NOMO-1 treated with dmso at 0.1 percent for 144 hours (cell line): ENCODE measurements around the gene NDUFS6.

Experiments
- DNase-seq: peaks from one replicate; lab custom pipeline; 2025; ENCODE audit not compliant: unreplicated experiment; lab: John Stamatoyannopoulos, UW

Gene NDUFS6

DNA sequence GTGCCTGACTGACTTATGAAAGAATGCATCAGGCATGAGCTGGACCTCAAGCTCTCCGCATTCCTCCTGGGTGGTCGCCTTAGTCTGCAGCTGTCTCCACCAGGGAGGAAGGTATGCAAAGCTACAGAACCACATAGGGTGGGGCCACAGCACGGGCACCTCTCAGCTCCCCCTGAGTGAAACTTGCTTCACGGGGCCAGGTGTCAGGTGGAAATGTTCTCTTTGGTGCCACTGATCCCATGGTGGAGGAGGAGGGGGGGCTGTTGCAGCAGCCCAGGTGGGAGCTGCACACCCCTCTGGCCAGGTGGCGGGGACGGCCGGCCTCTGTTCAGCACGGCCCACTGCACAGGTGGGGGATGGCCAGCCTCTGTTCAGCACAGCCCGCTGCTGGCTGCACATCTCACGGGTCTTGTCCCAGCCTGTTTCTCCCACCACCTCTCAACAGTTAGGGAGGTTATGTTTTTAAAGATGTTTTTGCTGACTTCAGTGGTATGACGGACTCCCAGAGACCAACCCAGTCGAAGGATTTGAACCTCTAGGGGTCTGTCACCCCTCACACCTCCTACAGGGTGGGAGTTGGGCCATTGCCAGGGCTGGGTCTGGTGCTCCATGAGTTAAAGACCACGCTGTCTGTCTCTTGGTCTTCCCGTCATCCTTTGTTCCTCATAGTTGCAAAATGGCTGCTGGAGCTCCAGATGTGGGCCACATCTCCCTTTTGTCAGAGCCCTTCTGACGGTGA, 35.9 kb upstream of the NDUFS6 start:
- no peak for DNase-seq

GRCh38 chr5:1765880-1766235, 35.3 kb upstream of the NDUFS6 start:
- no peak for DNase-seq

GRCh38 chr5:1767524-1768282, 33.5 kb upstream of the NDUFS6 start:
- DNase-seq, result no peak

DNA sequence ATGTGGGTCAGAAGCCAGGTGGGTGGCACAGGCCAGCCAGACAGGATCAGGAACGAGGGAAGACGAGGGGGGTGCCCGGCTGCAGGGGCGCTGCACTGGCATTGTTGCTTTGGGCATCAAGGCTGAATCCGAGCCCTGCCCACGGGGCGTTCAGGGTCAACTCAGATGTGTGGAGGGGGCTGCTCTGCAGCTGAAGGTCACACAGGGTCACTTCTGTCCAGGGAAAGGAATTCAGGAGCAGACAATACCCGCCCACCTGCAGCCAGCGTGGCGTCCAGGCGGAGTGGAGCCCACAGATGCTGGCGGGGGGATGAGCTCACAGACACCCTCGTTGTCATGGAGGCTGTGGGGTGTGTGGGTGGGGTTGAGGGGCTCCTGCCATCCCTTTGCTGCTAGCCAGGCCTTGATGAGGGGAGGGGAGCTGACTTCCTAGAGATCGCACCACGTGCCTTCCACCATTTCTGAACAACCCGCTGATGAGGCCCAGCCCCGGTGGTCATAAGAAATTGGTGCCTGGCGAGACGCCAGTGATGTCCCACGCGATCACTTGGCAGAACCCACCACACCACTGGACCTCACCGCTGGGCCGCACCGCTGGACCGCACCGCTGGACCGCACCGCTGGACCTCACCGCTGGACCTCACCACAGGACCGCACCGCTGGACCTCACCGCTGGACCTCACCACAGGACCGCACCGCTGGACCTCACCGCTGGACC, 32.8 kb upstream of the NDUFS6 start:
- DNase-seq, result no peak

- no peak for DNase-seq
Measured at GRCh38 chr5:1769017-1769640, 32.1 kb upstream of the NDUFS6 start.

DNA sequence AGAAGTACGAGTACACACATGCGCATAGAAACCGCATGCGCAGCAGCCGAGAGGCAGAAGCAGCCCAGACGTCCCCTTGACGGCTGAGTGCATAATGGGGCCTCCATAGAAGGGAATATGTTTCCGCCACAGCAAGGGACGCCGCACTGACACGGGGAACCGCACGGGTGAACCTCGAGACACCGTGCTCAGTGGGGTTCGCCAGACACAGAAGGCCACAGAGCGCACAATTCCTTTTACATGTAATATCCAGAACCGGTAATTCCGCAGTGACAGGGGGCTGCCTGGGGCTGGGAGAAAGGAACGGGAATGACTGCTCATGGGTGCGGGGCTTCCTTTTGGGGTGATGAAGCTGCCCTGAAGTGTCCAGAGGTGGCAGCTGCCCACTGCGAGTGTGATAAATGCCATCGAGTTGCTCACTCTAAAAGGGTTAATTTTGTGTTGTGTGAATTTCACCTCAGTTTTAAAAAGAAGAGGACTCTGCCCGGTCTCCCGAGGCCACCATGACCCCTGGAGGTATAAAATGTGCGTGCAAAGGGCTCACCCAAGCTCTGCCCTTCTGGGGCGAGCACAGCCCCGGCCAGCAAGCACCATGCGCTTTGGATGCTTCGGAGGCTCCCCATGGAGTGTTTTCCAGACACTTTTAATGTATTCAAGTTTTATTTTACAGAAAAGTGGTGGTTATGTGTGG, 31.3 kb upstream of the NDUFS6 start:
- no peak for DNase-seq

DNA sequence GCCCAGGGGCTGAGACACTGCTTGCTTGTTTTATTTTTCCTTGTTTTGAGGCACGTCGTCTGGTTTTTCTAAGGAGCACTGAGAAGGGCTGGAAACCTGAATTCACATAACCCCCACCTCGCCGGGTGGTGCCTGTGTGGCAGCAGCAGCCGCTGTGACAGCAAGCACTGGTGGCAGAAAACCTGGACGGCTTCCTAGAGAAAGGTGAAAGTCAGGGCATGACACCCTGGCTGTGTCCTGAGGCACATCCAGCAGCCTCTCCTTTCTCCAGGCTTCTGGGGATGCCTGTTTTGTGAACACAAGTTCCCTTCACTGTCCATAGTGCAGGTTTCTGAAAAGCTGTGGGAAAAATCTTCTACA, 30.8 kb upstream of the NDUFS6 start:
- no peak for DNase-seq

- no peak for DNase-seq
Measured at GRCh38 chr5:1771149-1772065, 29.8 kb upstream of the NDUFS6 start.

GRCh38 chr5:1772634-1773033, 28.6 kb upstream of the NDUFS6 start:
- DNase-seq, result no peak

DNA sequence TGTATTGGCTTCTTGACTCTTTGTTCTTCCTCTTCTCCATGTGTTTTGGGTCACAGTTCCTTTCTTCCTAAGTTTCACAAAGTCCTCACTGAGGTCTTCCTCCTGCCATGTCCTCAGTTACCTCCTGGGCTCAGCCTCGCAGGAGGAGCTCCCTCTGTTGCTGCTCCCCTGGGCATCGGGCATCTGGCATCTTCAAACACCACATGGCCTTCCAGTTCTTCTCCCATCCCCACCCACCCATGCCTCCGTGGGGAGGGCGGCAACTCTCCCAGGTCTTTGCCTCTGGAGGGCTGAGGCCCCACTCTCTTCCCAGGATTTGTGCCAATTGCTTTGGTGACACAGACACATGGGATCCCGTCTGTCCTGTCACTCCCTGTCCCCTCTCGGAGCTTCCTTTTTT, 24.4 kb upstream of the NDUFS6 start:
- DNase-seq, result no peak

- DNase-seq, result no peak
Measured at GRCh38 chr5:1777281-1778137, 23.7 kb upstream of the NDUFS6 start.

DNA sequence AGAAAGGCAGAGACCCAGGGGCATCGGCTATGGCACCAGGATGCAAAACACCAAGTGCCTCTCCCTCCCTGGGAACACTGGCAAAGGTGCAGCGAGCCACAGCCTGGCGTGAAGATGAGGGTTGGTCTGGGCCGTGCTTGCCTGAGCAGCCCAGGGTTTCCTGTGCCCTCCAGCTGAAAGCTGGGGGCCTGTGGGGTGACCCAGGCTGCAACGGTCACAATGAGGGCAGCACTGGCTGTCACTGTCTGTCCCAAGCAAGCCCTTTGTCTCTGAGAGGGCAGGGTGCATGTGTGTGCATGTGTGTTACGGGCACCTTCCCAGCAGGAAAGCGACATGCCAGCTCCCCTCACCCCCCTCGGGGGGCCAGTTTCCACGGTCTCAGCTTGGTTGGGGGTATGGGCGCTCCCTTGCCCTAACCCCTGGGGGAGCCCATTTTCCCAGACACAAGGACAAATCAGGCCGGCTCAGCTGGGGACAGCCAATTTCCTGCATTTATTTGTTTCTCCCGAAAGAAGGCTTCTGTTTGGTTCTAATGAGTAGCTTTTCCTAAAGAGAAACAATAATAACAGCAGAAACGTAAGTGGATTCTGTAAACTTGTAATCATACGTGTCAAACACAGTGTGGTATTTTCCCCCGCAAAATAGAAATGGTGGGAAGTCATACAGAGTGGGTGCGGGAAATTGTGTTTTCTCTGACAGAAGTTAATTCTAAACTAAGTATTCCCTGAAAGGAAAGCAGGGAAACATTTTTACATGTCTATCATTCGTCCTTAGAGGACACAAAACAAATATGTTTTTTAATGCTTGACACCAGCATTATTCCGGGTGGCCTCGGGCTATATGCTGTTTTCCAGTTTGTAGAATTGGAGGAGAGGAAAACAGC, 22.8 kb upstream of the NDUFS6 start:
- no peak for DNase-seq

- DNase-seq, result no peak
Measured at GRCh38 chr5:1779021-1779680, 22.1 kb upstream of the NDUFS6 start.

- no peak for DNase-seq
Measured at GRCh38 chr5:1779782-1780613, 21.2 kb upstream of the NDUFS6 start.

- DNase-seq, result no peak
Measured at GRCh38 chr5:1780614-1780930, 20.6 kb upstream of the NDUFS6 start.

GRCh38 chr5:1781107-1781506, 20.1 kb upstream of the NDUFS6 start:
- no peak for DNase-seq
